ENCODE data around the gene SH3TC1.

GRCh38 chr4:8155048-8155447 is 44.0 kb upstream of the SH3TC1 start:
- no peak for TF ChIP-seq CTCF (IDR thresholded peaks at IDR 0.05)
- no peak for TF ChIP-seq POLR2A (IDR thresholded peaks at IDR 0.05; ENCODE audit: low read depth)
- no peak for TF ChIP-seq EP300 (IDR thresholded peaks at IDR 0.05)
- TF ChIP-seq POLR2AphosphoS5 (IDR thresholded peaks at IDR 0.05): no peak

All from esophagus muscularis mucosa (tissue), 4 donors.